HG03095 (cell line): Measurements from ENCODE around the gene AMN.
A peak's percentile ranks its signal among the peaks of the same experiment; 100 is the strongest.

Source experiments
- ATAC-seq: cut with Tn5 transposase; IDR thresholded peaks from one replicate; pipeline ENCODE4 v1.9.1; 2021; ENCODE audit warnings: moderate library complexity; ENCODE audit not compliant: unreplicated experiment

The AMN gene

DNA sequence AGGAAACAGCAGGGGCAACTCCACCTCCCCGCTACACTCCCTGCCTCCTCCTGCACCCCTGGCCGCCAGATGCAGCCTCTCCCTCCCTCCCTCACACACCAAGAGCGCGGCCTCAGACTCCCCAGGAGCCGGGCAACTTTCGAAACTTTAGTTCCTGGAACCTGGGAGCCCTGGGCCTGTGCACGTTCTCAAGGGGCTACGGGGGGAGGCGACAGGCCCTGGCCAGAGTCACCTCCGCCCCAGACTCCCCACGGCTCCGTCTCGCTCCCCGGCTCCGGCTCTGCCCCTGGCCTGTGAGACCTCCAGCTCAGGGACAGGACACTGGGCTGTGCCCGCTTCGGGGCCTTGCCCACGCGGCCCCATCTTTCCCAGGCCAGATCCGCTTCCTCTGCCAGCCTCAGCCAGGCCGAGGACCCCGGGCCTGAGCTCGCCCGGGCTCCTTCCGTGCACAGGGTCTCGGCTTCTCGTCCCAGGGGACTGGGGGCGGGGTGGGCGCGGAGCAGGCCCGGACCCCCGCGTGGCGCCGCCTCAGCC is 5.5 kb downstream of the AMN start:
- no peak for ATAC-seq

DNA sequence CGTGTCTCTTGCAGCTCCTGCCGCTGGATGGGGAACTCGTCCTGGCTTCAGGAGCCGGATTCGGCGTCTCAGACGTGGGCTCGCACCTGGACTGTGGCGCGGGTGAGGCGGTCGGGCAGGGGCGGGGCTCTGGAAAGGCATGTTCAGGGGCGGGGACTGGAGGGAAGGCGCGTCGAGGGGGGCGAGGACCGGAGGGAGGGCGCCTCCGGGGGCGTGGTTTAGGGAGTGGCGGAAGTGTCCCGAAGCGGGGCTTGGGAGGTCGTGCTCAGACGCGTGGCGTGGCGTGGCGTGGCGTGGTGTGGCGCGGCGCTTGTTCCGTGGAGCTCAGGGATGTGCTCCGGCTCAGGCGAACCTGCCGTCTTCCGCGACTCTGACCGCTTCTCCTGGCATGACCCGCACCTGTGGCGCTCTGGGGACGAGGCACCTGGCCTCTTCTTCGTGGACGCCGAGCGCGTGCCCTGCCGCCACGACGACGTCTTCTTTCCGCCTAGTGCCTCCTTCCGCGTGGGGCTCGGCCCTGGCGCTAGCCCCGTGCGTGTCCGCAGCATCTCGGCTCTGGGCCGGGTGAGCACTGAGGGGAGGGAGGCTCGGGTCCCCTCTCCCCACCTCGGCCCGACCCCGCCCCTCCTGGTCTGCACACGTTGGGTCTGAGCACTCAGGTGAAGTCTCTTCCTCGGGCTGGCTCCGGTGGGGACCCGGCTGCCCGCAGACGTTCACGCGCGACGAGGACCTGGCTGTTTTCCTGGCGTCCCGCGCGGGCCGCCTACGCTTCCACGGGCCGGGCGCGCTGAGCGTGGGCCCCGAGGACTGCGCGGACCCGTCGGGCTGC is 6.2 kb downstream of the AMN start:
- ATAC-seq = peak; percentile 50

DNA sequence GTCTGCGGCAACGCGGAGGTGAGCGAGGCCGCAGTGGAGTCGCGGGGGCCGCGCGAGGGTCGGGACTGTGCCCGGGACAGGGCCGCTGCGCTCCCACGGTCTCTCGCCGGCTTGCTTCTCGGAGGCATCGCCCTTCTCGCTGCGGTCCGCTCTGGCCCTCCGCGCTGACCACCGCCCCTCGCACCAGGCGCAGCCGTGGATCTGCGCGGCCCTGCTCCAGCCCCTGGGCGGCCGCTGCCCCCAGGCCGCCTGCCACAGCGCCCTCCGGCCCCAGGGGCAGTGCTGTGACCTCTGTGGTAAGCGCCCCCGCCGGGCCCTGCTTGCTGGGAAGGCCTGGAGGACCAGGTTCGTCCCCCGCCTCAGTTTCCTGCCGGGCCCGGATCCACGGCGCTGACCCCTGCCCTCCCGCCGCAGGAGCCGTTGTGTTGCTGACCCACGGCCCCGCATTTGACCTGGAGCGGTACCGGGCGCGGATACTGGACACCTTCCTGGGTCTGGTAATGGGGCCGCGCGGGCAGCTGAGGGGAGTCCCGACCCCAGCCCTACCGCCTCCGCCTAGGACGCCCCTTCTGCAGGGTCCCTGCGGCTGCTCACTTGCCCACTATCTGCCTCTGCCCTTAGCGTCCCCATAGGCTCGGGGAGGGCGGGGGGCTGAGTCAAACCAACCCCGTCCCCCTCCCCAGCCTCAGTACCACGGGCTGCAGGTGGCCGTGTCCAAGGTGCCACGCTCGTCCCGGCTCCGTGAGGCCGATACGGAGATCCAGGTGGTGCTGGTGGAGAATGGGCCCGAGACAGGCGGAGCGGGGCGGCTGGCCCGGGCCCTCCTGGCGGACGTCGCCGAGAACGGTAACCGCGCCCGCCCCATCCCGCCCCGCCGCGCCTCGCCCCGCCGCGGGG is 7.0 kb downstream of the AMN start:
- no peak for ATAC-seq

DNA sequence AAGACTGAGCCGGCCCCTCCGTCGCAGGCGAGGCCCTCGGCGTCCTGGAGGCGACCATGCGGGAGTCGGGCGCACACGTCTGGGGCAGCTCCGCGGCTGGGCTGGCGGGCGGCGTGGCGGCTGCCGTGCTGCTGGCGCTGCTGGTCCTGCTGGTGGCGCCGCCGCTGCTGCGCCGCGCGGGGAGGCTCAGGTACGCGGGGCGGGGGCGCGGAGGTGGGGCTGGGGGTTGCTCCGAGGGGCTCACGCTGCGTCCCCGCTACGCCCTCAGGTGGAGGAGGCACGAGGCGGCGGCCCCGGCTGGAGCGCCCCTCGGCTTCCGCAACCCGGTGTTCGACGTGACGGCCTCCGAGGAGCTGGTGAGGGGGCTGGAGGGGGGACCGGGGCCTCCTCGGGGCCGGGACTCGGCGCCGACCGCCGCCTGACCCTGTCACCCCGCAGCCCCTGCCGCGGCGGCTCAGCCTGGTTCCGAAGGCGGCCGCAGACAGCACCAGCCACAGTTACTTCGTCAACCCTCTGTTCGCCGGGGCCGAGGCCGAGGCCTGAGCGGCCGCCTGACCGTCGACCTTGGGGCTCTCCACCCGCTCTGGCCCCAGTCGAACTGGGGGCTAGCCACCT is 7.8 kb downstream of the AMN start:
- no peak for ATAC-seq

DNA sequence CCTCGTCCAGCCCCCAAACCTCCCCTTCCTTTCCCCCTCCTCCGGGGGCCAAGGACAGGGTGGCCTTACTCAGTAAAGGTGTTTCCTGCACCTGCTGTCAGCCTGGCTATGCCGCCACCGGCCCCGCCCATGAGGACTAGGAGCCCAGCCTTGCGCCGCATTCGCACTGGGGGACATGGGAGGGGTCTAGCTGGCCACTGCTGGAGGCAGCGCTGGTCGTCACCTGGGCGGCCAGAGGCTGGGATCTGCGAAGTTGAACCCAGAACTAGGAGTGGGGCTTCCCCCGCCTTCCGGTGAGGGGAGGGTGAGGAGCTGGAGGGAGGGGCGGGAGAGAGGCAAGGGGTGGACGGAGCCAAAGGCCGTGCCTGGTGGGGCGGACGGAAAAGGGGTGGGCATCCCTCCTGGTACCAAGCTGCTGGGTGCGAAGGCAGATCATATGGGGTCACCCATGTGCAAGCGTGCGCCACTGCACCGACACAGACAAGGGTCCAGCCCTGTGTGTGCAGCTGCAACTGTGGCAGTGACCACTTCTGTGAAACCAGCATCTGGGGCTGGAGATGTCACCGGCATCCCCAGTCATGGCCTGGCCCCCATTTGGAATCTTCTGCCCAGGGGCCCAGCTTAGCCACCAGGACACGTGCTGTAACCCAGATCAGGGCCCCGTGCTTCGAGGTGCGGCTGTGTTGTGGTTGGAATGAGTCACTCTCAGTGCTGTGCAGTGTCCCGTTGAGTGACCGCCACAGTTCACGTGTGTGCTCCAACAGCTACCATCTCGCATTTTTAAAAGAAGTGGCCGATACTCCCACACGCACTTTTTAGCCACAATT is 8.5 kb downstream of the AMN start:
- ATAC-seq = no peak

DNA sequence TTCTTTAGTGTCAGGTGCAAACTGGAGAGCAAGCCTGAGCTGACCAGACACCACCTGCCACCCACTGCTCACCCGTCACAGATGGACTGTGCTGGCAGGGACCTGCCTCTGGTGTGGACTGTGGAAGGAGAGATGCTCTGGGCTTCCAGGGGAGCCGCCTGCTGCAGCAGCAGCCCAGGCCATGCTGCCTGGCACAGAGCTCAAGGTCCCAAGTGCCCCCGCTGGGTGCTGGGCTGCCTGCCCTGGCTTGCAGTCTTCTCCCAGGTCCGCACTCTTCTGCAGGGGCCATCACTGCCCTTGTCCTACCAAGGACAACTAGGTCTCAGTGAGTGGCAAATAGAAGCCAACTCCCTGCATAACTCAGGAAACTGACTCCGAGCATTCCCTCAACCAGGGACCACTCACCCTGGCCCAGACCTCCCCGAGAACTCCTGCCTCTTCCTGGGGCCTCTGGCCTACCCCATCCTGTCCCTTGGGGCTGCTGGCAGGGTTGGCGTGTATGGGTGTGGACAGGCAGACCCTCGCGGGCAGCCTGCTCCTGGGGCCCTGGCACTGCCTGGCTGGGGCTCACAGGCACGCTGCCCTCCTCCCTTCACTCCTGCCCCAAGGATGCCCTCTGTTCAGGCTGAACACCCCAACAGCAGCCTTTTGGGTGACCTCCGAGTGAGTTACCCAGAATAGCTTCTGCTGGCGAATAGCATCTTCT is 9.3 kb downstream of the AMN start:
- ATAC-seq = no peak

DNA sequence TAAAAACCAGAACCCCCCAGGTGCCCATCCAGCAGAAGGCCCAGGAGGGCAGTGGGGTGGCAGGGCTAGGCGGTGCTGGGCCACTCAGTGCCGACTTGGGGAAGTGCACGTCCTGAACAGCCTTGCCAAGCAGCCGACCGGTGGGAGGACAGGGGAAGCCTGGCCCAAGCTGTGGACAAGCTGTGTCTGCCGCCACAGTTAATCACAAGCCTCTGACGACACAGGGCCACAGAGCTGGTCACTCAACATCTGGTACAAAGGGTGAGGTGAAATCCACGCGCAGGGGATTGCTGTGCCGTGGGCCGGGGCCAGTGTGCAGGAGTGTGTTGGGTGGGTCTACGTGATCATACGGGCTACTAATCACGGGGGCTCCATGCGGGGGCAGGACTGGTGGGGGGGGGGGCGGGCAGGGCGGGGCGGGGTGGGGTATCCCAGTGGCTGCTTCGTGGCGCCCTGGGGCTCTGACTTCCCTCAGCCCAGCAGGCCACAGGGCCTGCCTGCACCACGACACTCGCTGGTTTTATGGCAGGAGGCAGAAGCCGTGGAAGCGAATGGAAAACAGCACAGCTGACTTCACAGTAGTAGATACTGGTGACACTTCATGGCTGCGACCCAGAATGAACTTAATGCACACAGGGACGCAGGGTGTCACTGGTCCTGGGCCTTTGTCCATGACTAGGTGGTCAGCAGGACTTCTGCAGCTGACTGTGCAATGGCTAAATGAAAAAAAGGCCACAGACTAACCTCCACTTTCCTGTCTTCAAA is 10.2 kb downstream of the AMN start:
- no peak for ATAC-seq

DNA sequence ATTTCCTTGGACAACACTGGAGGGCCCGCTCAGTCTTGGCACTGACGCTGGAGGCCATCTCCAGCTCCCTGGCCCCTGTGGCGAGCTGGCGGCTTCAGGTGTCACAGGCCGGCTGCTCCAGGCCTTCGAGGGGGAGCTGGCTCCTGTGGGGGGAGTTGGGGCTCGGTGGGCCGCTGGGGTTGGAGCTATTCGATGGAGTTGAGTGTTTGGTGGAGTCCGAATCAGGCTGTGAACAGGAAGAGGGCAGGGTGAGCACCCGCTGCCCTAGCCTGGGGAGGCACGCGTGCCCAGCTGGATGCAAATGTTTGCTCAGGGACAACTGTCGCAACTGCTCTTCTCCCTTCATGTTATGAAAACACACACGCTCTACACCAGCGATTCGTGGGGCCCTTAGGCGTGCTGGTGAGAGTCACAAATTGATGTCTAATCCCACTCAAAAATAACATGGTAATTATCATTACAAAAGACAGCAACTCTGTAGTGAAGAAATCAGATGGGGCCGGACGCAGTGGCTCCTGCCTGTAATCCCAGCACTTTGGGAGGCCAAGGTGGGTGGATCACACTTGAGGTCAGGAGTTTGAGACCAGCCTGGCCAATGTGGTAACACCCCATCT is 11.3 kb downstream of the AMN start:
- ATAC-seq = no peak

DNA sequence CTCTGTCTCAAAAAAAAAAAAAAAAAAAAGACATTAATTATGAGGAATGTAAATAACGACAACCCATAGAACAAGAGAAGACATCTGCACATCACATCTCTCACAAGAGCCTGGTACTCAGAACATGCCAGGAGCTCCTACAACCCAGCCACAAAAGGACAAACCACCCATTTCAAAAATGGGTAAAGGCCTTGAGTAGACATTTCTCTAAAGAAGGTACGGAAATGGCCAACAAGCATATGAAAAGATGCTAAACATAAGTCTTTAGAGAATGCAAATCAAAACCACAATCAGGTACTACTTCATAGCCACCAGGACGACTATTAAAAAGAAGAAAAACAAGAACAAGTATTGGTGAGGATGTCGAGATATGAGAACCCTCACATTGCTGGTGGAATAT is 13.3 kb downstream of the AMN start:
- ATAC-seq = no peak

DNA sequence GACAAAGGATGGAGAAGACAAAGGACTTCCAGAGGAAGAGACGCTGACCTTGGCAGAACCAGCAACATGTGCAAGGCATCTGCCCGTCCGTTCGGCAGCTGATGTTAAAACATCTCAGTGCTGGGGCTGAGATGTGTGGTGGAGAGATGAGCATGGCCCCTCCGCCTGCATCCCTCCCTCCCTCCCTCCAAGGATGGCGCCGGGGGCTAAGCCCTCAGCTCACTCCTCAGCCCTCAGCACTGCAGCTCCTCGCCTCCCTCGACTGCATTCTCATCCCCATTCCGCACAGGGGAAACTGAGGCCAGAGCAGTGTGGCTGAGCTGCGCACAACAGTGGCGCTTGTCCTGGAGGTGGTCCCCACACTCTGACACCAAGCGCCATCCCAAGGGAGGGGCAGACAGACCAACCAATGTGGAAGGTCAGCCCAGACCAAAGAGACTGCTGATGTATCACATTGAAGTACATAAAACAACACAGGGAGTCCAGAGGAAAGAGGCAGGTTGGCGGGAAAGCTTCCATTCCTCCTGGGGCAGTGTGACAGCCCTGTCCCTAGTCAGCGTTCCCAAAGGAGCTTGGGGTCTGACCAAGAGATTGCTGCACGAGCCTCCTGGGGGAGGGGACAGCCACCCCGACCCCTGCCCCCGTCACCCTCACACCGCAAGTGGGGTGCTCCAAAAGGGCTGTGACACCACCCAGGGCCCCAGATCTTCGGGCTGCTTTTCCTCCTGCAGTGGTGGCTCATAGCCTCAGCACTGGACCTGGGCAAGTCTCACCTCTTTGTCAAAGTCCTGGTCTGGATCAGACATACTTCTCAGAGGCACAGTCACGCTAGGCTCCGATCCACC is 15.1 kb downstream of the AMN start:
- ATAC-seq = no peak

DNA sequence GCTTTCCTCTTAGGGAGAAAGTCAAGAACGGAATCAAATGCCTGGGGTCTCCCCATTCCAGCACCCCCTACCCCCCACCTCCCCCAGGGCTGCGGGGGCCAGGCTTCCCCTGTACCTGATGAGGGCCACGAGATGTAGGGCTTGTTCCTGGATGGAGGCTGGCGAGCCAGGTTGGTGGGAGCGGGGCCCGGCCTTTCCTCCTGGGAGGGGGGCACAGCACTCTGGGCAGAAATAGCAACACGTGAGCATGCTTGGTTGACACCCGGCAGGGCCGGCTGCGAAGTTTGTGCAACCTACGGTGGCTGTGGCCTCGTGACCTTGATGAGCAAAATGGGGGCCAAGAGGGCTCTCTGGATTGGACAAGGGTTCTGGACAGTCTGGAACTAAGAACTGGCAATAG is 15.7 kb downstream of the AMN start:
- no peak for ATAC-seq

DNA sequence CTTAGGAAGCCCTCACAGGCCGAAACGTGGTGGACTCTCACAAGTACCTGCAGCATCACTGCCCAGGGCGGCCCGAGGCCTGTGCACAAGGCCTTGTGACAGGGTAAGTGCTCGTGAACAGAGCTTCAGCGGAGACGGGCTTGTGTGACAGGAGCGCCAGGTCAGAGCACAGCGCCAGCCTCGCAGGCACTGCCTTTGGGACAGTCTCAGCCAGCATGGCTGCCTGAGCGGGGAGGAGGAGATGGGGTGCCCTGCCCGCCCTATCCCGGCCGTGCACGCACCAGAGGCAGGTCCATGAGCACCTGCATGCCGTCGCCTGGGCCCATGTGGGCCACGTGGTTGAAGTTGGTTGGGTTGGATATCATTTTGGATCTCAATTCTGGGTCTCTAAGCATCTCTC is 16.9 kb downstream of the AMN start:
- no peak for ATAC-seq

DNA sequence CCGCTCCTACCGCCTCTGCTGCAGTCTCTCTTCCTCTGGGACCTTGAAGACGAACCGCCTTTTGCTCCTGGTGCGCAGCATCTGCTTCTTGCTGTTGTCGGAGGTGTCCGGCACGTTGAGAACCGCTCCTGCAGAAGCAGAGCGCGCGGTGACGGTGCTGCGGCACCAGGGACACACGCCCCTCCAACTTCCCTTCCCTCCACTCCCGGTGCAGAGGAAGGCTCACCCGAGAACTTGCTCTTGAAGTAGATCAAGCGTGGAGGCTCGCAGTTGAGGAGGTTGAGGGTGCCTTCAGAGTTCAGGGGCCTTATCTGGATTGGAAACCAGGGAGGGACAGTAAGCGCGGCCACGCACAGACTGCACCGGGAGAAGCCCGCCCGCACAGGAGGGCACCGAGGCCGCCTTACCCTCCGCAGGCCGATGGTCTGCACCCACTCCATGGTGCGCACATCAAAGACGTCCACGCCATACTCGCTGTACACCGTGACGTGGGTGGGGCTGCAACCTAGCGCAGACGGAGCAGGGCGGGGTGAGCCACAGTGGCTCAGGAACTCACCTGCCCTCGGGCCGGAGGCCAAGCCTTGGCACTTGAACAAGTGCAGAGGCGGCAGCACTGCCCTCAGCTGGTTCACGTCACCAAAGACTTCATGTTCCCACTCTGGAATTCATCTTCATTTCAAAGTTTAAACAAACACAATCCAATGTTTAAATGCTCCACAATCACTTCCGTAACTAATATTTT is 17.5 kb downstream of the AMN start:
- no peak for ATAC-seq

DNA sequence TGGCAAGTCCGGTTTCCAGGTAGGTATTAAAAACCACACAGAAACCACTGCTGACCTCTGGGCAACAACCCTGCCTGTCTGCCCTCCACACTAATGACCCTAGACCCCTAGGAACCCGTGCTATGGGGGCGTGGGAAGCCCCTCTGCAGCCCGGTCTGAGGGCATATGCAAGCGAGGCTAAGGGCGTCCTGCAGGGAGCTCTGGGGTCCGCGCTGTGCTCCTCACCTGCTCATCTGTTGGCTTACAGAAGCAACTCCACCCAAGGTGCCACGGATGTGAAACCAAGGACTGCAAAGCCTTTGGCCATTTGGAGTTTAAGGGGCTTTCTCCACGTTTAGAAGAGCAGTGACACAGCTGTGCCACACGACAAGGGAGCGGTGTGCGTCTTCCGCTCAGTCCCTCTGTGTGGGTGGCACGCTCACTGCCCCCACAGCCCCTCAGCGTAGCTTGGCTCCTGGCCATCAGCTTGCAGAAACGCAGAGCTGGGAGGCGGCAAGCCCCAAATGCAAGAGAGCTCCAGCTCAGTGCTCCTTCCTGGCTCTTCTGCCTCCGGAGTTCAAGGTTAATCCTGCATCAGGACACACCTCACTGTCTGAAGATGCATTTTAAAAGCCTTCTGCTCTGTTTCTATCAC is 18.4 kb downstream of the AMN start:
- ATAC-seq = no peak

DNA sequence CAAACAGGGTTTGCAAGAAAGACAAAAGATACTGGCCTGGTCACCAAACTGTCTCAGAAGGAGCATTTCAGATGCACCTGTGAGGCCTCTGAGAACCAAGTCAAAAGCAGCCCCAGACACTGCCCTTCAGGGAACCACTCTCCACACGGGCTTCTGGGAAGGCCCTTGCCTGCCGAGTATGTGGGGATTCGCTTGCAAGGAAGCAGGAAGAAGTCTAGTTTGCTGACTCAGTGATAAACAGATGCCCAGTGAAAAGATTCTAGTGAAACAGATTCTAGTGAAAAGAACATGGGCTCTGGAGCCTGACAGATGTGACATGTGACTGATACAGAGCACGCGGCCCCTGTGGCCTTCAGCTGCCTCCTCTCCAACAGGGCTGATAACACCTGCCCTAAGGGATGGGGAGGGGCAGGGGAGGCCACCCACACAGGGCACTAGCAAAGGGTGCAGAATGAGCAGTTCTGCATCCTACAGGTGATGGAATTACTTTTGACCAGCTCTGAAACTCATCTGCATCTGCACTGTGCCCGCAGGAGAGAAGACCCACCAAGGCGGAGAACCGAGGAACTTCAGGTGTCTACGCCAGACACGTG is 19.1 kb downstream of the AMN start:
- ATAC-seq = no peak

DNA sequence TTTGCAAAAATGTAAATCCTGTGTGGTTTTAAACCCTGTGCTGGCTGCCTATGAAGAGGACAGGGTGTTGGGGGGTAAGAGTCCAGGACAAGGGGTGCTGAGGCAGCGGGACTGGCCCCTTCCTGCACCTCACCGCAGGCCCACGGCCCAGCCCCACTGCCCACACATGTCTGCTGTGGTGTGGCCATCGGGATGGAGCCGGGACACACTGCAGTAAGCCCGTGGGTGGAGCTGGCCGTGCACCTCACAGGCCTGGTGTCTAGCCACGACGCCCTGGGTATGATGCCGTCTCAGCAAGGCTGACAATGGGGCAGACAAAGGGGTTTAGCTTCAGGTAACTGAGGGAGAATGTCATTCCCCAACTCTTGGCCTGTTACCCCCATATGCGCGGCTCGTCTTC is 19.6 kb downstream of the AMN start:
- no peak for ATAC-seq
